ENCODE results near the gene NIN. TPM values are rescaled to one million over a fixed set of nuclear protein-coding genes. Genes with fewer than 3 reads are reported as not detected.

The NIN gene
- total RNA-seq, 1 donor from 2014 or later = 36.1 TPM

GRCh38 chr14:50763382-50764007 lies 67.5 kb downstream of the NIN start:
- DNase-seq (ENCODE audit: low read depth, low spot score) = no peak

- DNase-seq (ENCODE audit: low read depth, low spot score) = no peak
Observed at GRCh38 chr14:50762931-50763300, 68.0 kb downstream of the NIN start.

- no peak for DNase-seq (ENCODE audit: low read depth, low spot score)
Observed at GRCh38 chr14:50762001-50762930, 68.7 kb downstream of the NIN start.

- no peak for DNase-seq (ENCODE audit: low read depth, low spot score)
Observed at GRCh38 chr14:50759800-50760543, 71.0 kb downstream of the NIN start.

GRCh38 chr14:50758945-50759344 lies 72.0 kb downstream of the NIN start:
- no peak for DNase-seq (ENCODE audit: low read depth, low spot score)

GRCh38 chr14:50758305-50758704 lies 72.7 kb downstream of the NIN start:
- DNase-seq (ENCODE audit: low read depth, low spot score) = no peak

- DNase-seq (ENCODE audit: low read depth, low spot score) = no peak
Observed at GRCh38 chr14:50757702-50758101, 73.3 kb downstream of the NIN start.

GRCh38 chr14:50756300-50756699 lies 74.7 kb downstream of the NIN start:
- no peak for DNase-seq (ENCODE audit: low read depth, low spot score)

GRCh38 chr14:50750323-50750722 lies 80.6 kb downstream of the NIN start:
- DNase-seq (ENCODE audit: low read depth, low spot score) = no peak

GRCh38 chr14:50745401-50746058 lies 85.4 kb downstream of the NIN start:
- DNase-seq (ENCODE audit: low read depth, low spot score) = no peak

GRCh38 chr14:50744231-50744630 lies 86.7 kb downstream of the NIN start:
- DNase-seq (ENCODE audit: low read depth, low spot score) = no peak

- DNase-seq (ENCODE audit: low read depth, low spot score) = no peak
Observed at GRCh38 chr14:50741567-50741966, 89.4 kb downstream of the NIN start.

GRCh38 chr14:50740856-50741255 lies 90.1 kb downstream of the NIN start:
- no peak for DNase-seq (ENCODE audit: low read depth, low spot score)

- DNase-seq (ENCODE audit: low read depth, low spot score) = no peak
Observed at GRCh38 chr14:50739186-50739585, 91.8 kb downstream of the NIN start.

- no peak for DNase-seq (ENCODE audit: low read depth, low spot score)
Observed at GRCh38 chr14:50736932-50737419, 94.0 kb downstream of the NIN start.

GRCh38 chr14:50734950-50735695 lies 95.8 kb downstream of the NIN start:
- no peak for DNase-seq (ENCODE audit: low read depth, low spot score)

- no peak for DNase-seq (ENCODE audit: low read depth, low spot score)
Observed at GRCh38 chr14:50733494-50733893, 97.5 kb downstream of the NIN start.

GRCh38 chr14:50728836-50729235 lies 102.1 kb downstream of the NIN start:
- no peak for DNase-seq (ENCODE audit: low read depth, low spot score)

- no peak for DNase-seq (ENCODE audit: low read depth, low spot score)
Observed at GRCh38 chr14:50726372-50727107, 104.4 kb downstream of the NIN start.

- no peak for DNase-seq (ENCODE audit: low read depth, low spot score)
Observed at GRCh38 chr14:50725761-50726160, 105.2 kb downstream of the NIN start.

Data from pulmonary artery endothelial cell (primary cell).